Panc1 (cell line): ENCODE measurements around the gene VTI1A. TPM values are rescaled to one million over a fixed set of nuclear protein-coding genes. Genes with fewer than 3 reads are reported as not detected.

Experiments
- ATAC-seq: fragments of 200-7000 bp; cut with Tn5 transposase; 2 replicates; pipeline ENCODE4 v1.9.1; 2020; ENCODE audit warnings: mild to moderate bottlenecking, moderate library complexity
- BruUV-seq: library from RNA; stranded (reverse); fragments of 400-500 nt; replicated peaks from 2 replicates; lab custom pipeline; 2021; lab: Mats Ljungman, UMichigan
- CTCF ChIA-PET: fragments of 300-600 bp; sonication (Branson Sonifier 250); formaldehyde crosslinking; loops from one replicate; lab custom pipeline; 2022; ENCODE audit warnings: antibody characterized with exemption; lab: Charles Lee
- POLR2A ChIA-PET: fragments of 300-600 bp; sonication (Branson Sonifier 250); formaldehyde crosslinking; loops from one replicate; lab custom pipeline; 2022; ENCODE audit warnings: antibody characterized with exemption; lab: Charles Lee
- DNase-seq: peaks from one replicate; pipeline ENCODE4 v3.0.0-alpha.2; 2010; ENCODE audit warnings: low read depth, low spot score
- H3K27ac ChIP-seq: 2 replicates; pipeline ENCODE4 v1.5.1; 2011; ENCODE audit warnings: mild to moderate bottlenecking, low read length, inconsistent platforms
- H3K27me3 ChIP-seq: fragments of 200-500 bp; sonication (Bioruptor generic); 2 replicates; pipeline ENCODE4 v1.6.0; 2014; ENCODE audit warnings: low read length, inconsistent platforms; ENCODE audit not compliant: control insufficient read depth, insufficient read depth
- H3K36me3 ChIP-seq: fragments of 200-500 bp; sonication (Bioruptor generic); 2 replicates; pipeline ENCODE4 v1.5.1; 2014; ENCODE audit warnings: inconsistent platforms, mild to moderate bottlenecking, low read length, moderate library complexity; ENCODE audit not compliant: control insufficient read depth, insufficient read depth
- H3K4me1 ChIP-seq: 2 replicates; pipeline ENCODE4 v1.5.1; 2011; ENCODE audit warnings: inconsistent platforms, mild to moderate bottlenecking, low read length, moderate library complexity; ENCODE audit not compliant: control insufficient read depth, insufficient read depth
- H3K4me3 ChIP-seq, 2 experiments: 2 replicates each; pipeline ENCODE4 v1.5.1; 2011 to 2012; ENCODE audit warnings: low read depth in 2 of 2, low read length in 2 of 2, mild to moderate bottlenecking in 2 of 2, inconsistent platforms in 1 of 2, moderate library complexity in 1 of 2
- H3K9me3 ChIP-seq: fragments of 200-500 bp; sonication (Bioruptor generic); 2 replicates; pipeline ENCODE4 v1.5.1; 2014; ENCODE audit warnings: low read depth, mild to moderate bottlenecking, inconsistent platforms, low read length, moderate library complexity; ENCODE audit not compliant: control insufficient read depth, insufficient read depth
- CTCF ChIP-seq: fragments of 450-650 bp; IDR thresholded peaks from 2 replicates; pipeline ENCODE4 v1.5.1; 2017; ENCODE audit warnings: mild to moderate bottlenecking
- POLR2AphosphoS5 ChIP-seq: IDR thresholded peaks from 2 replicates; pipeline ENCODE4 v1.6.1; 2012; ENCODE audit warnings: mild to moderate bottlenecking, low read depth, low read length, moderate library complexity
- REST ChIP-seq, 2 experiments: IDR thresholded peaks; 2 replicates each; pipeline ENCODE4 v1.6.1; 2011 to 2012; ENCODE audit warnings: low read depth in 2 of 2, control low read depth in 1 of 2, low read length in 1 of 2, mild to moderate bottlenecking in 1 of 2, moderate library complexity in 1 of 2; ENCODE audit not compliant: insufficient read depth in 1 of 2
- SIN3A ChIP-seq: IDR thresholded peaks from 2 replicates; pipeline ENCODE4 v1.6.1; 2012; ENCODE audit warnings: low read depth, mild to moderate bottlenecking, low read length, moderate library complexity, borderline replicate concordance; ENCODE audit not compliant: insufficient read depth
- TCF7L2 ChIP-seq: IDR thresholded peaks from 2 replicates; pipeline ENCODE4 v1.6.1; 2011; ENCODE audit warnings: mild to moderate bottlenecking, low read depth, low read length, inconsistent platforms
- in situ Hi-C: cut with HindIII; loops from 2 replicates; pipeline ENCODE4 v1.10.0; 2016; ENCODE audit warnings: low sequenced_read_pairs, low pct_unique_long_range_greater_than_20kb
- intact Hi-C: fragments of 100-400 bp; cut with micrococcal nuclease; formaldehyde crosslinking; loops from one replicate; pipeline ENCODE4 v1.10.0; 2022; ENCODE audit not compliant: unreplicated experiment
- total RNA-seq: library from RNA; stranded (reverse); gene quantifications from one replicate; pipeline ENCODE4 v1.2.1, GENCODE V29; 2021; ENCODE audit not compliant: unreplicated experiment

The VTI1A gene
- total RNA-seq, 1 experiment from 2014 or later: 36.3 TPM

- no peaks in the 10 kb centered on the region for H3K36me3 ChIP-seq
- ChIA-PET POLR2A (no interaction called here), CTCF (no interaction called here)
- DNase-seq (no peak), ATAC-seq (no peak)
- H3K27ac ChIP-seq: no peak overlapping the region
- H3K4me1 ChIP-seq: peaks cover 4% of the 10 kb centered on the region
- in situ Hi-C loops (no loop called here), intact Hi-C loops (no loop called here)
- H3K27me3 ChIP-seq: no peaks in the 10 kb centered on the region
- H3K4me3 ChIP-seq: no peak overlapping the region
- BruUV-seq: no TSS peak
- no peak for TF ChIP-seq SIN3A
- TF ChIP-seq POLR2AphosphoS5: no peak
- no peak for TF ChIP-seq CTCF
- no peak for TF ChIP-seq REST (IDR thresholded peaks at IDR 0.05; ENCODE audit: insufficient read depth in 1 of 2, low read depth in 2 of 2, low read length in 1 of 2)
- TF ChIP-seq TCF7L2: no peak
- H3K9me3 ChIP-seq: no peaks in the 10 kb centered on the region
Observed at GRCh38 chr10:112512294-112512693, 65.3 kb downstream of the VTI1A start.

- TF ChIP-seq SIN3A (no peak), REST (IDR thresholded peaks at IDR 0.05; ENCODE audit: insufficient read depth in 1 of 2, low read depth in 2 of 2, low read length in 1 of 2) (no peak), CTCF (no peak), POLR2AphosphoS5 (no peak), TCF7L2 (no peak)
- no peak overlapping the region for H3K27ac ChIP-seq
- ATAC-seq (no peak), DNase-seq (no peak)
- intact Hi-C loops (no loop called here), in situ Hi-C loops (no loop called here)
- no peaks in the 10 kb centered on the region for H3K27me3 ChIP-seq
- no peaks in the 10 kb centered on the region for H3K9me3 ChIP-seq
- POLR2A ChIA-PET: no interaction called here
- peaks cover 6% of the 10 kb centered on the region; the same call in 1 of the 2 replicates for H3K4me1 ChIP-seq
- no peaks in the 10 kb centered on the region for H3K36me3 ChIP-seq
- CTCF ChIA-PET: no interaction called here
- H3K4me3 ChIP-seq: no peak overlapping the region
- no TSS peak for BruUV-seq
Observed at GRCh38 chr10:112515126-112515525, 68.1 kb downstream of the VTI1A start.
